NCI-H1092 treated with DMSO at 0.1 percent for 48 hours (cell line): ENCODE results near the gene SIK2.

ENCODE experiments used
- DNase-seq: peaks from one replicate; lab custom pipeline; 2025; lab: John Stamatoyannopoulos, UW

SIK2 gene

GRCh38 chr11:111582163-111582562, 20.1 kb upstream of the SIK2 start:
- DNase-seq: no peak

GRCh38 chr11:111582881-111583280, 19.4 kb upstream of the SIK2 start:
- no peak for DNase-seq

GRCh38 chr11:111585371-111585770, 16.9 kb upstream of the SIK2 start:
- DNase-seq: no peak

- DNase-seq: peak; percentile 64
These were observed 15.8 kb upstream of the SIK2 start for GRCh38 chr11:111586388-111586831.

GRCh38 chr11:111589114-111589513, 13.1 kb upstream of the SIK2 start:
- no peak for DNase-seq

GRCh38 chr11:111589886-111590499, 12.3 kb upstream of the SIK2 start:
- DNase-seq: no peak

GRCh38 chr11:111591187-111591960, 10.9 kb upstream of the SIK2 start:
- DNase-seq: no peak

GRCh38 chr11:111592491-111592890, 9.8 kb upstream of the SIK2 start:
- DNase-seq: no peak

GRCh38 chr11:111596319-111596718, 5.9 kb upstream of the SIK2 start:
- DNase-seq: no peak

- DNase-seq: no peak
These were observed 4.1 kb upstream of the SIK2 start for GRCh38 chr11:111598148-111598547.

- DNase-seq: no peak
These were observed 3.7 kb upstream of the SIK2 start for GRCh38 chr11:111598559-111598958.

- DNase-seq: no peak
These were observed 642 bp upstream of the SIK2 start for GRCh38 chr11:111601636-111601978.

GRCh38 chr11:111602865-111603610, 789 bp downstream of the SIK2 start:
- peak; percentile 43 for DNase-seq

- no peak for DNase-seq
These were observed 1.4 kb downstream of the SIK2 start for GRCh38 chr11:111603611-111604130.

GRCh38 chr11:111604392-111605009, 2.3 kb downstream of the SIK2 start:
- DNase-seq: peak; percentile 79

GRCh38 chr11:111605681-111606080, 3.4 kb downstream of the SIK2 start:
- DNase-seq: no peak

- no peak for DNase-seq
These were observed 4.7 kb downstream of the SIK2 start for GRCh38 chr11:111606986-111607385.

GRCh38 chr11:111607751-111608150, 5.5 kb downstream of the SIK2 start:
- no peak for DNase-seq

- DNase-seq: no peak
These were observed 10.0 kb downstream of the SIK2 start for GRCh38 chr11:111612224-111612623.

GRCh38 chr11:111617286-111617685, 15.0 kb downstream of the SIK2 start:
- no peak for DNase-seq

- DNase-seq: no peak
These were observed 18.3 kb downstream of the SIK2 start for GRCh38 chr11:111620518-111620917.

- DNase-seq: no peak
These were observed 21.3 kb downstream of the SIK2 start for GRCh38 chr11:111623527-111624030.
